Activated CD8-positive, alpha-beta T cell treated with anti-CD3 and anti-CD28 coated beads for 36 hours (primary cell): ENCODE measurements around the gene LRIG1. TPM values are rescaled to one million over a fixed set of nuclear protein-coding genes. Genes with fewer than 3 reads are reported as not detected.

Source experiments
- ATAC-seq: fragments of 200-7000 bp; cut with Tn5 transposase; one replicate; pipeline ENCODE4 v1.10.0; 2021; ENCODE audit warnings: mild to moderate bottlenecking, moderate library complexity
- CTCF ChIA-PET: fragments of 350-600 bp; sonication (Branson Sonifier 250); formaldehyde crosslinking; loops from one replicate; lab custom pipeline; 2021; ENCODE audit warnings: antibody characterized with exemption; lab: Charles Lee
- POLR2A ChIA-PET: fragments of 350-600 bp; sonication (Branson Sonifier 250); formaldehyde crosslinking; loops from one replicate; lab custom pipeline; 2021; ENCODE audit warnings: antibody characterized with exemption; lab: Charles Lee
- DNase-seq: peaks from one replicate; pipeline ENCODE4 v3.0.0-alpha.2; 2020
- H3K27ac Mint-ChIP-seq: one replicate; pipeline ENCODE4 v1.8.0; 2021; ENCODE audit warnings: mild to moderate bottlenecking, mixed read lengths
- H3K27me3 Mint-ChIP-seq: one replicate; pipeline ENCODE4 v1.8.0; 2021; ENCODE audit warnings: mixed read lengths
- H3K36me3 Mint-ChIP-seq: one replicate; pipeline ENCODE4 v1.8.0; 2021; ENCODE audit warnings: low read depth, mixed read lengths
- H3K4me1 Mint-ChIP-seq: one replicate; pipeline ENCODE4 v1.8.0; 2021; ENCODE audit warnings: low read depth, mixed read lengths
- H3K4me3 Mint-ChIP-seq: one replicate; pipeline ENCODE4 v1.8.0; 2021; ENCODE audit warnings: mild to moderate bottlenecking, moderate library complexity, mixed read lengths
- H3K9me3 Mint-ChIP-seq: one replicate; pipeline ENCODE4 v1.8.0; 2021; ENCODE audit warnings: mixed read lengths
- CTCF ChIP-seq: fragments of 200-600 bp; IDR thresholded peaks from one replicate; pipeline ENCODE4 v1.8.0; 2022; ENCODE audit warnings: antibody characterized with exemption, mild to moderate bottlenecking
- intact Hi-C: fragments of 100-400 bp; cut with micrococcal nuclease; formaldehyde crosslinking; loops from one replicate; pipeline ENCODE4 v1.10.0; 2022
- total RNA-seq, 2 experiments: library from RNA; stranded (reverse); gene quantifications; one replicate each; pipeline ENCODE4 v1.2.3, GENCODE V29; 2021

LRIG1 gene
- total RNA-seq, 2 experiments from 2014 or later = 12.7 to 13.0 TPM

- ATAC-seq = no peak
- ChIA-PET CTCF (interaction anchor here (0.6 to 1.6 kb wide), 5 partner anchors 53 to 468 kb away, joined by 3 to 5 read pairs (median 4); no protein-coding TSS in a partner anchor), POLR2A (interaction anchor here (1.6 kb wide), 1 partner anchor 48 kb away, joined by 3 read pairs; no protein-coding TSS in a partner anchor)
- intact Hi-C loops = no loop called here
- Mint-ChIP-seq H3K27ac (no peak overlapping the region), H3K27me3 (no peaks in the 10 kb centered on the region), H3K9me3 (no peaks in the 10 kb centered on the region), H3K4me1 (peaks cover 10% of the 10 kb centered on the region), H3K4me3 (no peak overlapping the region), H3K36me3 (peaks cover 4% of the 10 kb centered on the region)
- no peak for DNase-seq
- TF ChIP-seq CTCF = no peak
These were observed 146.8 kb downstream of the LRIG1 start for GRCh38 chr3:66354001-66354400.

GRCh38 chr3:66353530-66353929, 147.3 kb downstream of the LRIG1 start:
- ATAC-seq (no peak), DNase-seq (no peak)
- ChIA-PET POLR2A (no interaction called here), CTCF (interaction anchor here (0.6 to 1.6 kb wide), 4 partner anchors 54 to 469 kb away, joined by 3 to 5 read pairs (median 4); no protein-coding TSS in a partner anchor)
- no peak overlapping the region for H3K27ac Mint-ChIP-seq
- H3K27me3 Mint-ChIP-seq = no peaks in the 10 kb centered on the region
- H3K36me3 Mint-ChIP-seq = peaks cover 4% of the 10 kb centered on the region
- intact Hi-C loops = no loop called here
- H3K4me3 Mint-ChIP-seq = no peak overlapping the region
- no peaks in the 10 kb centered on the region for H3K9me3 Mint-ChIP-seq
- no peak for TF ChIP-seq CTCF
- H3K4me1 Mint-ChIP-seq = peaks cover 10% of the 10 kb centered on the region

GRCh38 chr3:66353039-66353438, 147.8 kb downstream of the LRIG1 start:
- H3K4me1 Mint-ChIP-seq = peaks cover 10% of the 10 kb centered on the region
- H3K9me3 Mint-ChIP-seq = no peaks in the 10 kb centered on the region
- intact Hi-C loops = no loop called here
- no peak overlapping the region for H3K4me3 Mint-ChIP-seq
- H3K27me3 Mint-ChIP-seq = no peaks in the 10 kb centered on the region
- peaks cover 5% of the 10 kb centered on the region for H3K36me3 Mint-ChIP-seq
- ATAC-seq = no peak
- DNase-seq = no peak
- ChIA-PET POLR2A (no interaction called here), CTCF (interaction anchor here (1.6 kb wide), 2 partner anchors 76 to 99 kb away, joined by 4 to 5 read pairs; no protein-coding TSS in a partner anchor)
- H3K27ac Mint-ChIP-seq = no peak overlapping the region
- TF ChIP-seq CTCF = no peak

- H3K27me3 Mint-ChIP-seq = no peaks in the 10 kb centered on the region
- H3K36me3 Mint-ChIP-seq = peaks cover 20% of the 10 kb centered on the region
- no peak overlapping the region for H3K27ac Mint-ChIP-seq
- intact Hi-C loops = no loop called here
- no peak for DNase-seq
- ChIA-PET POLR2A (no interaction called here), CTCF (interaction anchor here (0.9 to 1.7 kb wide), 2 partner anchors 9 to 118 kb away, joined by 3 read pairs; no protein-coding TSS in a partner anchor)
- peaks cover 8% of the 10 kb centered on the region for H3K4me1 Mint-ChIP-seq
- peaks cover 3% of the 10 kb centered on the region for H3K9me3 Mint-ChIP-seq
- H3K4me3 Mint-ChIP-seq = no peak overlapping the region
- ATAC-seq = no peak
- TF ChIP-seq CTCF = no peak
These were observed 150.2 kb downstream of the LRIG1 start for GRCh38 chr3:66350601-66351000.

GRCh38 chr3:66348704-66349103, 152.1 kb downstream of the LRIG1 start:
- ChIA-PET POLR2A (no interaction called here), CTCF (no interaction called here)
- intact Hi-C loops = no loop called here
- no peak overlapping the region for H3K4me3 Mint-ChIP-seq
- ATAC-seq = no peak
- no peaks in the 10 kb centered on the region for H3K27me3 Mint-ChIP-seq
- H3K27ac Mint-ChIP-seq = no peak overlapping the region
- no peaks in the 10 kb centered on the region for H3K4me1 Mint-ChIP-seq
- TF ChIP-seq CTCF = no peak
- no peak for DNase-seq
- peaks cover 21% of the 10 kb centered on the region for H3K36me3 Mint-ChIP-seq
- H3K9me3 Mint-ChIP-seq = peaks cover 3% of the 10 kb centered on the region
